HG02870 (cell line): ENCODE measurements around the gene LRCOL1.

Source experiments
- ATAC-seq: cut with Tn5 transposase; IDR thresholded peaks from one replicate; pipeline ENCODE4 v1.9.1; 2021; ENCODE audit warnings: mild to moderate bottlenecking, moderate library complexity; ENCODE audit not compliant: unreplicated experiment

Gene LRCOL1

GRCh38 chr12:132620113-132620898, 9.9 kb upstream of the LRCOL1 start:
- no peak for ATAC-seq

- ATAC-seq, result no peak
Observed at GRCh38 chr12:132619386-132620112, 9.2 kb upstream of the LRCOL1 start.

DNA sequence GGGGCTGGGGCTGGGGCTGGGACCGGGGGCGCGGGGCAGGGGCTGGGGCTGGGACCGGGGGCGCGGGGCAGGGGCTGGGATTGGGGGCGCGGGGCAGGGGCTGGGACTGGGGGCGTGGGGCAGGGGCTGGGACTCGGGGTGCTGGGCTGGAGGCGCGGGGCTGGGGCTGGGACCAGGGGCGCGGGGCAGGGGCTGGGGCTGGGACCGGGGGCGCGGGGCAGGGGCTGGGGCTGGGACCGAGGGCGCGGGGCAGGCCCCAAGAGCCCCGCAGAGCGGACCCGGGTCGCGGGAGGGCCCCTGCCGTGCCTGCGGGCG, 8.6 kb upstream of the LRCOL1 start:
- no peak for ATAC-seq

DNA sequence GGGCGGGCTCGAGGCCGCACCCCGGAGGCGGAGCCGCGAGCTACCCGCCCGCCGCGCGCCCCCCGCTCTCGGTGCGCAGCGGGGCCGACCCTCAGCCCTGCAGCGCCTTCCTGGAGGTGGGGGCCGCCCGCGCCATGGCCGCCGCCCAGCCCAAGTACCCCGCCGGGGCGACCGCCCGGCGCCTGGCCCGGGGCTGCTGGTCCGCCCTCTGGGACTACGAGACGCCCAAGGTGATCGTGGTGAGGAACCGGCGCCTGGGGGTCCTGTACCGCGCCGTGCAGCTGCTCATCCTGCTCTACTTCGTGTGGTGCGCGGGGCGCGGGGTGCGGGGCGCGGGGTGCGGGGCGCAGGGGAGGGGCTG, 8.3 kb upstream of the LRCOL1 start, which contains the start of gene P2RX2:
Gene P2RX2 (plus strand): TSS at position 94 of the 361 bp plus-strand sequence. CDS start 41 bp downstream, at position 135.
- ATAC-seq, result no peak

DNA sequence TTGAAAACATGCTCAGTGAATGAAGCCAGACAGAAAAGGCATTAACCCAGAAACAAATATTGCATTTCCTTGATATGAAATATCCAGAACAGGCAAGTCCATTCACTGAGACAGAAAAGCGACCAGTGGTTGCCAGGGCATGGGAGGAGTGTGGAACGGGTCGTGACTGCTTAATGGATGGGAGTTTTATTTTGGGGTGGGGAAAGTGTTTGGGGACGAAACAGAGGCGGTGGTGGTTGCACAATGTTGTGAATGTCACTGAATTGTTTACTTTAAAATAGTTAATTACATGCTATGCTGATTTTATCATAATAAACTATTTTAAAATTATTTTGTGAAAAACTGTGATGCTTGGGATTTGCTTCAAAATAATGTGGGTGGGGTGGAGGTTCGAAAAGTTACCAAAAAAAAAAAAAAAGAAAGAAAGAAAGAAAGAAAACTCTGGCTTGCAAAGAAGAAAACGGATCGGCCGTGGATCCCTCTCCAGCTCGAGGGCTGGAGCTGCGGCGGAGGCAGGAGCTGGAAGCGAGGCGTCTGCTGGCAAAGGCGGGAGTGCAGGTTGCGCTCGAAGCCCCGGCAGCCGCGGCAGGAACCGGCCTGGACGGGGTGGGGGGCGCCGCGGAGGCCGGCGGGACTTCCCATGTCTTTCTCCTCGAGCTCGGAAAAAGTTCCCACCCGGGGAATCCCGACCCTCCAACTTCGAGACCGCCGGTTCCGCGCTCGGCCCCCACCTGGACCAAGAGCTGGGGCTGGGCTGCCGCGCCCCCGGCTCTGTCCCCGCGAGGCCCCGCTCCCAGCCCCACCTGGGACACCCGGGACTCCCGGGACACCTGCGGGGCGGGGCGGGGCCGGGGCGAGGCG, 7.7 kb upstream of the LRCOL1 start:
- ATAC-seq, result no peak

DNA sequence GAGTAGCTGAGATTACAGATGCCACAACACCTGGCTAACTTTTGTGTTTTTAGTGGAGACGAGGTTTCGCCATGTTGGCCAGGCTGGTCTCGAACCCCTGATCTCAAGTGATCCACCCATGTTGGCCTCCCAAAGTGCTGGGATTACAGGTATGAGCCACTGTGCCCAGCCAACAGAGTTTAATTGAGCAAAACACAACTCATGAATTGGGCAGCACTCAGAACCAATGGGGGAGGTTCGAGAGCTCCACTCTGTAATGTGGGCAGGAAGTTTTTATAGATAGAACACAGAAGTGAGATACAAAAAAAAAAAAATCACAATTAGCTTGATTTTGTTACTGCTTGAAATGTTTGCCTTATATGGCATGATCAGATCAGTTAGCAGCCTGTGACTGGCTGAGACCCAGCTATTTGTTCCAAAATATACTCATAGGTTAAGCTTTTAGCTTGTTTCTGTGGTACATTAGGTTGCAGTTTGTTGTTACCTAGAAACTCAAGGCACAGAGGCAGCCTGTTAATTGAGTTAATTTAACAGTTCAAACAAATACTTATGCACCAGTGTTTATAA, 6.8 kb upstream of the LRCOL1 start:
- no peak for ATAC-seq

DNA sequence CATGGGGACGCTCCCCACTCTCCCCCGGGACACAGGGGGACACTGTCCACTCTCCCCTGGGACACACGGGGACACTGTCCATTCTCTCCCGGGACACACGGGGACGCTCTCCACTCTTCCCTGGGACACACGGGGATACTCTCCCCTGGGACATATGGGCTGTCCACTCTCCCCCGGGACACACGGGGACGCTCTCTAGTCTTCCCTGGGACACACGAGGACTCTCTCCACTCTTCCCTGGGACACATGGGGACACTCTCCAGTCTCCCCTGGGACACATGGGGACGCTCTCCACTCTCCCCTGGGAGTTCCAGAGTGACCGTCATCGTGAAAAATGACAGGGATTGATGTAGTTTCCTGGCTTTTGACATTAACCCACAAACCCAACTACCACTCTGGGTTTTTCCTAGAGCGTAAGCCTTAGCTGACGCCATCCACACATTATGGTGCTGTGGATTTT, 5.2 kb upstream of the LRCOL1 start:
- no peak for ATAC-seq

- no peak for ATAC-seq
Observed at GRCh38 chr12:132614861-132615578, 4.6 kb upstream of the LRCOL1 start.

GRCh38 chr12:132614029-132614428, 3.6 kb upstream of the LRCOL1 start:
- ATAC-seq, result no peak

DNA sequence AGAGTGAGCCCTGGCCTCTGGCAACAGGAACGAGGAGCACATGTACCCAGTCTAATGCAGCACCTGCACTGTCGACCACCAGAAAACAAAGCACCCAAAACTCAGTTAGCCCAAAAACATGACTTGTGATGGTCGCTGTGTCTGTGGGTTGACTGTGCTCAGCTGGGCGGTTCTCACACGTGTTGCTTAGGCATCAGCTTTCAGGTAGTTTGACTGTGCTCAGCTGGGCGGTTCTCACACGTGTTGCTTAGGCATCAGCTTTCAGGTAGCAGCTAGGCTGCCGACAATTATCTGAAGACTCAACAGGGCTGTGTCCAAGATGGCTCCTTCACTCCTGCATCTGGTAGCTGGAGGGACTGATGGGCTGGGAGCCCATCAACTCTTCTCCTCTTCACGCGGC, 1.2 kb upstream of the LRCOL1 start:
- ATAC-seq, result no peak

DNA sequence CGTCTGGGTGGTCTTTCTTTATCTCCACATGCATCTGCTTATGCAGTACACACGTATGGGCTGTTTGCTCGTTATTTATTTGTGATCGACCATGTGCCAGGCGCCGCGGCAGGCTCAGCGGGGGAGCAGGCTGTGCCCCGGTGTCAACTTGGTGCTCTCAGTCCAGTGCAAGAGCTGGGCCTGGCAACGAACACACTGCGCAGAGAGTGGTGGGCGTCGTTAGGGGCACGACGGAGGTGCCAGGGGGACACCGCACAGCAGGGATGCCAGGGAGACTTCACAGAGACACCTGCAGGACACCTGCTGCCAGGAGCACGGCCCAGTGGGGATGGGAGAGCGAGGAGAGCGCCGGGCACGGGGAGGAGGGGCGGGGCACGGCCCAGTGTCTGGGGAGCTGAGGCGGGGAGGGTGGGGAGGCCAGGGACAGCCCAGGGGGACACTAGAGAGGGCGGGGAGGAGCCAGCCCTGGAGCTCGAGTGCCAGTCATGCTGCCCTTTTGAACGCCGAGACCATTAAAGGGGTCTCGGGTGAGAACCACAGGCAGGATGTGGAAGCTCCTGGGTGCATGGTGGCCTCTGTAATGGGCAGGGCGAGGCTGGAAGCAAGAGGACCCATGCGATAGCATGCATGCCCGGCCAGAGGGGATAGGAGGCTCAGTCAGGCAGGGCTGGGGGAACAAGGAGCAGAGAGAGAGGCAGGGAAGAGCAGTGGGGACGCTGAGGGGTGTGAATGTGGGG, 652 bp upstream of the LRCOL1 start:
- no peak for ATAC-seq

DNA sequence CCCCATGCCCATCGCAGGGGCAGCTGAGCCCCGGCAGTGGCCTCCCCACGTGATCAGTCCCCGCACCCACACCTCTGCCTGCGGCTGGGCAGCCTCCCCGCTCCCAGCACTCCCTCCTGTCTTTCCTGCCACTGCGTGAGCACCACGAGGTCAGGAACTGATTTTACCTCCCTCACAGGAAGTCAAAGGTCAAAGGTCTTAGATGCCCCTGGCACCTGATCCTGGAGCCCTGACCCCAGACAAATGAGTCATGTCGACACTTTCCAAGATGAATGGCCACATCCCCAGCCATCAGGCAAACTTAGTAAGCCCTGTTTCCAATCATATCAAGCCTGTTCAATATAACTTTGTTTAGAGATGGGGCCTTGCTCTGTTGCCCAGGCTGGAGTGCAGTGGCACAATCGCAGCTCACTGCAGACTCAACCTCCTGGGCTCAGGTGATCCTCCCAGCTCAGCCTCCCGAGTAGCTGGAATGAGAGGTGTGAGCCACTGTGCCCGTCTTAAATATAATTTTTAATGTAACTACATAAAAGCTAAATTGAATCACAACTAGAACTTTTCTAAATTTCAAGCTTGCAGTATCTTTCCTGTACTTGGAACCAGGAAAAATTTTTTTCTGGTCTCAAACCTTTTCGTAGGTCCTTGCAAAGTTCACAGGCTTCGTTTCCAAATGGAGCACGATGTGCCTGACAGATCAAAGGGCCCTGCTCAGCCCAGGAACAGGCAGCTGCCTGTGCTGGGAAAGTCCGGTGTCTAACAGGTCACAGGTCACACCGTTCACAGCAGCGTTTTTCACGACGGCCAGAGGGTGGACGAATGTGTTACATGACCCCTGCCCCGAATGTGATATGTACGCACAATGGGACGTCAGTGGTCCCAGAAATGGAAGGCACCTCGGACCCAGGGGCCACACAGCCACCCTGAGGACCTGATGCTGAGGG, 1.9 kb downstream of the LRCOL1 start:
- no peak for ATAC-seq

DNA sequence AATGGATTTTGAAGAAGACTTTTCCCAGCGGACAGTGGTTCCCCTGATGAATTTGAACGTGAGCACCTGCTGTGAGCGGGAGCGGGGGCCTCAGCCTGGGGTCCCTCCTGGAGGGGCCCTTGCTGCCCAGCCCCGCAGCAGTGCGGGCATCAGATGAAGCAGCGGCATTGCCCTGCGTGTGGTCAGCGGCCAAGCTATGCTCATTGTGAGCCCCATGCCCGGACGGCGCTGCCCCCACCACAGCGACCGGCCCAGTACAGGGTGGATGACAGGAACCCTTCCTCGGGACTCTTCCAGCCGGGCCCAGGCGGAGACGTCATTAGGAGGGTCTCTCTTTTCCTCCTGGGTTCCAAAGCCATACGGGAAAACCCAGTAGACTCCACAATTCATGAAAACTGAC, 3.5 kb downstream of the LRCOL1 start:
- ATAC-seq, result no peak

DNA sequence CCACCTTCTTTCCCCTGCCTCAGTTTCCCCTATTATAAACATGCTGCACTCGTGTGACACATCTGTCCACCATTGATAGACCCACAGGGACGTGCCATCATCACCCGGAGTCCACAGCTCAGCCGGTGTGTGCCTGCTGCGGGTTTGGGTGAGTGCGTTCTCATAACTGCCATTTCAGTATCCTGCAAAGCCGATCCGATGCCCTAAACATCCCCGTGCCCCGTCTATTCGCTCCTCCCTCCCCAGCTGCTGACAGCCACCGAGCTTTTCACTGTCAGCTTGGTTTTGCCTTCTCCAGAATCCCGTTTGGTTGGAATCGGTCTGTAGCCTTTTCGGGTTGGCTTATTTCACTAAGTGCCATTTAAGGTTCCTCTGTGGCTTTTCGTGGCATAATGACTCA, 3.9 kb downstream of the LRCOL1 start:
- no peak for ATAC-seq

GRCh38 chr12:132605892-132606291, 4.5 kb downstream of the LRCOL1 start:
- ATAC-seq, result no peak

DNA sequence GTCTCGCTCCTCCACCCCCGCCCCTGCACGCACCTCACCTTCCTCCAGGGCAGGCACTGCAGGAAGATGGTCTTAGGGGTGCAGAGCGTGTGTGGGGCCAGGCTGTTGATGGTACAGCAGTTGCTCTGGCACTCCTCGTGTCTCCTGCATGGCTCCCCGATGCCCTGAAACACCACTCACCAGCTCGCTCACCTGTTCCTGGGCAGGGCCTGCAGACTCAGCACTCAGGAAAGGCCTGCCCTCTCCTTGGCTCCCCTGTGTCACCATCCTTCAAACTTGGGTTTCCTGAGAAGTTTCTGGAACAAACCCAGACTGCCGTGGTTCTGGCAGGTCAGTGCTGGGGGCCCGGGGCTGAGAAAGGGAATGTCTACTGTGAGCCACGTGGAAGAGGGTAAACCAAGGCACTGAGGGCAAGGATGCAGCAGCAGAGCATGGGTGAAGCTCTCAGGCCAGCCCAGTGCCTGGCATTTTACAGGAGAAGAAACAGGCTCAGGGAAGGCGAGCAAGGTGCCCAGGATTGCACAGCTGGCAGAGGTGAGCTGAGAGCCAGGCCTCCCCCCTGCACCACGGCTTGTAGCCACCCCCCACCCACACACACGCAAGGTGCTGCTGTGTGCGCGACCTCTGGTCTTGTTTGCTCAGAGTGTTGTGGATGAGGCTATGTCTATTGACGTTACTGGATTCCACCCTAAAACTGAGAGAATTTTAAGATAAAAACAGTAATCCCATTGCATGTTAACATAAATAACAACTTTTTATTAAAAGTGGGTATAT, 5.5 kb downstream of the LRCOL1 start:
- ATAC-seq, result no peak

DNA sequence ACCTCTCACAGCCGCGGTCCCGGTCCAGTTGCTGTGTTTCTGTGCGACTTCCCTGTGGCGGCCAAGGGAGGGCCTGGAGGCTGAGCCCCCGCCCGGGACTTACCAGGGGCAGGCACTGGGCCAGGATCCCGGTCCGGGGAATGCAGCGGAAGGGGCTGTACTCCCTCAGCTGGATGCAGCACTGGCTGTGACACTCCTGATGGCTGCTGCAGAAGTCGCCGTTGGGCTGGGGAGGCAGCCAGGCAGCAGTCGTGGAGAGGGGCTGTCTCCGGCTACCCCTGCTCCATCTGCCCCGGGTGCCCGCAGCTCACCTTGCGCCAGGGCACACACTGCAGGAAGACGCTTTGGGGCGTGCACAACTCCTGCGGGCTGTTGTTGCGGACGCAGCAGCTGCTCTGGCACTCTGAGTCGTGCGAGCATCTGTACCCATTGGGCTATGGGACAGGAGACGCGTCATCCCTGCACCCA, 6.2 kb downstream of the LRCOL1 start:
- no peak for ATAC-seq
